ENCODE data around the gene MEX3C.

- no peak for TF ChIP-seq CTCF (IDR thresholded peaks at IDR 0.05)
- TF ChIP-seq ZFX (IDR thresholded peaks at IDR 0.05; ENCODE audit: borderline replicate concordance), result no peak
Observed at GRCh38 chr18:51165296-51165695, 32.2 kb downstream of the MEX3C start.
